IMR-90 (cell line): ENCODE measurements around the gene CORO7. TPM values are rescaled to one million over a fixed set of nuclear protein-coding genes. Genes with fewer than 3 reads are reported as not detected.
A peak's percentile ranks its signal among the peaks of the same experiment; 100 is the strongest.

ENCODE experiments used
- ATAC-seq: fragments of 200-7000 bp; cut with Tn5 transposase; 2 replicates; pipeline ENCODE4 v1.9.1; 2020; ENCODE audit warnings: low read depth, mild to moderate bottlenecking, moderate library complexity
- BruUV-seq: library from RNA; stranded (reverse); fragments of 400-500 nt; replicated peaks from 2 replicates; lab custom pipeline; 2021; lab: Mats Ljungman, UMichigan
- CTCF ChIA-PET: fragments of 300-600 bp; formaldehyde crosslinking; extraction: SDS; loops from one replicate; lab custom pipeline; 2021; ENCODE audit warnings: antibody characterized with exemption; lab: Yijun Ruan, JAX
- POLR2A ChIA-PET: fragments of 300-600 bp; sonication (Branson Sonifier 250); formaldehyde crosslinking; loops from one replicate; lab custom pipeline; 2022; ENCODE audit warnings: antibody characterized with exemption; ENCODE audit not compliant: unreplicated experiment; lab: Charles Lee
- DNase-seq: peaks from one replicate; pipeline ENCODE4 v3.0.0; 2013
- H2AFZ ChIP-seq: replicated peaks from 2 replicates; pipeline ENCODE3; 2013; ENCODE audit warnings: low read length, mild to moderate bottlenecking; ENCODE audit not compliant: poor library complexity
- H2AK5ac ChIP-seq: 2 replicates; pipeline ENCODE4 v1.6.1; 2013; ENCODE audit warnings: low read depth, low read length, inconsistent platforms
- H2AK9ac ChIP-seq: replicated peaks from 2 replicates; pipeline ENCODE3; 2013; ENCODE audit warnings: mild to moderate bottlenecking, low read depth, low read length, moderate library complexity; ENCODE audit not compliant: poor library complexity
- H2BK120ac ChIP-seq: 2 replicates; pipeline ENCODE4 v1.6.1; 2013; ENCODE audit warnings: low read depth, low read length, inconsistent platforms
- H2BK15ac ChIP-seq: 3 replicates; pipeline ENCODE4 v1.6.1; 2013; ENCODE audit warnings: low read depth, low read length, inconsistent platforms
- H2BK20ac ChIP-seq: 2 replicates; pipeline ENCODE4 v1.6.1; 2013; ENCODE audit warnings: low read depth, mild to moderate bottlenecking, inconsistent platforms, low read length, moderate library complexity
- H2BK5ac ChIP-seq: 2 replicates; pipeline ENCODE4 v1.6.1; 2013; ENCODE audit warnings: mild to moderate bottlenecking, low read depth, low read length, inconsistent platforms; ENCODE audit not compliant: poor library complexity, severe bottlenecking
- H3K14ac ChIP-seq: replicated peaks from 2 replicates; pipeline ENCODE4 v1.6.1; 2013; ENCODE audit warnings: low read depth, low read length, inconsistent platforms
- H3K18ac ChIP-seq: 2 replicates; pipeline ENCODE4 v1.6.1; 2013; ENCODE audit warnings: low read depth, low read length, control low read depth
- H3K23ac ChIP-seq: 2 replicates; pipeline ENCODE4 v1.6.1; 2013; ENCODE audit warnings: low read depth, low read length, inconsistent platforms
- H3K27ac ChIP-seq: 2 replicates; pipeline ENCODE4 v1.5.1; 2013; ENCODE audit warnings: mild to moderate bottlenecking, control low read depth, low read length; ENCODE audit not compliant: insufficient read depth
- H3K27me3 ChIP-seq: 2 replicates; pipeline ENCODE4 v1.6.1; 2013; ENCODE audit warnings: low read length; ENCODE audit not compliant: control insufficient read depth, insufficient read depth
- H3K36me3 ChIP-seq: 2 replicates; pipeline ENCODE4 v1.6.1; 2013; ENCODE audit warnings: low read length, mixed read lengths; ENCODE audit not compliant: control insufficient read depth, insufficient read depth
- H3K4ac ChIP-seq: 2 replicates; pipeline ENCODE4 v1.6.1; 2013; ENCODE audit warnings: low read depth, low read length, inconsistent platforms
- H3K4me1 ChIP-seq: 2 replicates; pipeline ENCODE4 v1.6.1; 2013; ENCODE audit warnings: low read length, mixed read lengths; ENCODE audit not compliant: control insufficient read depth, insufficient read depth
- H3K4me2 ChIP-seq: 2 replicates; pipeline ENCODE4 v1.6.1; 2013; ENCODE audit warnings: low read depth, mild to moderate bottlenecking, control low read depth, low read length, moderate library complexity
- H3K4me3 ChIP-seq: 2 replicates; pipeline ENCODE4 v1.5.1; 2013; ENCODE audit warnings: low read depth, mild to moderate bottlenecking, control low read depth, low read length, moderate library complexity; ENCODE audit not compliant: insufficient read depth
- H3K56ac ChIP-seq: 2 replicates; pipeline ENCODE4 v1.6.1; 2013; ENCODE audit warnings: low read length, inconsistent platforms; ENCODE audit not compliant: insufficient read depth; ENCODE audit errors: extremely low read depth
- H3K79me1 ChIP-seq, 2 experiments: 2 replicates each; pipeline ENCODE4 v1.6.1; 2013; ENCODE audit warnings: low read length in 2 of 2, inconsistent platforms in 1 of 2, low read depth in 1 of 2
- H3K9ac ChIP-seq: 2 replicates; pipeline ENCODE4 v1.6.1; 2013; ENCODE audit warnings: low read depth, low read length, control low read depth
- H3K9me1 ChIP-seq: 2 replicates; pipeline ENCODE4 v1.6.1; 2013; ENCODE audit warnings: low read length, inconsistent platforms; ENCODE audit not compliant: insufficient read depth
- H3K9me3 ChIP-seq: 2 replicates; pipeline ENCODE4 v1.6.1; 2013; ENCODE audit warnings: low read length; ENCODE audit not compliant: control insufficient read depth, insufficient read depth
- H4K20me1 ChIP-seq: 2 replicates; pipeline ENCODE4 v1.6.1; 2013; ENCODE audit warnings: low read length, inconsistent platforms; ENCODE audit not compliant: insufficient read depth
- H4K5ac ChIP-seq: 2 replicates; pipeline ENCODE4 v1.6.1; 2013; ENCODE audit warnings: mild to moderate bottlenecking, low read depth, low read length, control low read depth
- H4K8ac ChIP-seq, 2 experiments: 2 replicates each; pipeline ENCODE4 v1.6.1; 2013; ENCODE audit warnings: low read depth in 2 of 2, low read length in 2 of 2, control low read depth in 1 of 2, inconsistent platforms in 1 of 2
- H4K91ac ChIP-seq: 2 replicates; pipeline ENCODE4 v1.6.1; 2013; ENCODE audit warnings: low read depth, low read length, inconsistent platforms; ENCODE audit not compliant: insufficient read depth
- BHLHE40 ChIP-seq: fragments of 150-350 bp; IDR thresholded peaks from 2 replicates; pipeline ENCODE4 v1.6.1; 2016; ENCODE audit warnings: mild to moderate bottlenecking, low read depth, low read length
- MAZ ChIP-seq: IDR thresholded peaks from 2 replicates; pipeline ENCODE4 v1.6.1; 2012; ENCODE audit warnings: low read depth, mild to moderate bottlenecking, low read length, improper control_type of control experiment, moderate library complexity, borderline replicate concordance
- RFX5 ChIP-seq: IDR thresholded peaks from 2 replicates; pipeline ENCODE4 v1.8.0; 2012; ENCODE audit warnings: low read depth, mild to moderate bottlenecking, low read length, moderate library complexity
- WGBS, 2 experiments: methylation state at CpG; one replicate each; pipeline versions ENCODE4 v1.1.5 to v1.1.7; 2013; ENCODE audit warnings: missing lambda C conversion rate in 2 of 2; ENCODE audit not compliant: insufficient read length in 1 of 2; ENCODE audit errors: extremely low coverage in 2 of 2; 5-methylcytosine and 5-hydroxymethylcytosine counted together
- dilution Hi-C: fragments of 300-500 bp; cut with HindIII; formaldehyde crosslinking; loops from one replicate; pipeline ENCODE4 v1.14.3; 2018; ENCODE audit warnings: low sequenced_read_pairs; ENCODE audit not compliant: unreplicated experiment
- in situ Hi-C: fragments of 300-500 bp; cut with MboI; formaldehyde crosslinking; loops from 3 replicates; pipeline ENCODE4 v1.14.3; 2019; ENCODE audit warnings: low sequenced_read_pairs, inconsistent platforms, mixed read lengths
- intact Hi-C: fragments of 100-400 bp; cut with micrococcal nuclease; formaldehyde crosslinking; loops from 2 replicates; pipeline ENCODE4 v1.10.0; 2022
- polyA plus RNA-seq, 3 experiments: library from polyadenylated mRNA; depleted of rRNA; stranded (reverse); fragments of >200 nt; gene quantifications; 2 replicates each; pipeline ENCODE4 v1.2.3, GENCODE V29; 2012; ENCODE audit warnings: low replicate concordance in 1 of 3
- total RNA-seq: library from RNA; depleted of rRNA; stranded (reverse); fragments of >200 nt; gene quantifications from 2 replicates; pipeline ENCODE4 v1.2.3, GENCODE V29; 2012
- TF ChIP-seq, protein P1 (sequence below): fragments of 150-350 bp; IDR thresholded peaks from 2 replicates; pipeline ENCODE4 v1.6.1; 2017; ENCODE audit warnings: mild to moderate bottlenecking, antibody characterized with exemption, low read length, low read depth

CORO7 gene
- total and polyA plus RNA-seq, 2 of the 4 experiments (the other 2 are of a cell fraction): 6.3 to 26.7 TPM

- in situ Hi-C loops: no loop called here
- Histone ChIP-seq H4K91ac (no peak overlapping the region), H3K79me1 (peaks cover 25 to 89% of the 10 kb centered on the region in 2 experiments), H3K4ac (no peak overlapping the region), H2BK5ac (no peak overlapping the region), H3K14ac (no peak overlapping the region), H3K27ac (no peak overlapping the region), H3K4me3 (no peak overlapping the region), H3K9ac (no peak overlapping the region), H3K56ac (no peak overlapping the region), H3K9me1 (peaks cover 19% of the 10 kb centered on the region), H2BK15ac (no peak overlapping the region), H2BK20ac (no peak overlapping the region), H4K20me1 (peaks cover 81% of the 10 kb centered on the region), H2AK5ac (peak overlapping the region; percentile 60), H4K8ac (no peak overlapping the region), H2BK120ac (no peak overlapping the region), H3K4me2 (no peak overlapping the region), H2AK9ac (peak overlapping the region; percentile 16), H3K27me3 (no peaks in the 10 kb centered on the region), H3K36me3 (no peaks in the 10 kb centered on the region; the same call in 1 of the 2 replicates), H3K4me1 (peaks cover 32% of the 10 kb centered on the region), H3K18ac (no peak overlapping the region), H3K9me3 (no peaks in the 10 kb centered on the region), H4K5ac (no peak overlapping the region), H2AFZ (no peak overlapping the region), H3K23ac (peak overlapping the region; percentile 66)
- dilution Hi-C loops: no loop called here
- whole genome bisulfite sequencing, 2 experiments: 80% methylated on average over 1 of the region's 6 CpGs; no CpG with 5 or more reads in 1 of the 2 experiments
- TF ChIP-seq, protein P1, sequence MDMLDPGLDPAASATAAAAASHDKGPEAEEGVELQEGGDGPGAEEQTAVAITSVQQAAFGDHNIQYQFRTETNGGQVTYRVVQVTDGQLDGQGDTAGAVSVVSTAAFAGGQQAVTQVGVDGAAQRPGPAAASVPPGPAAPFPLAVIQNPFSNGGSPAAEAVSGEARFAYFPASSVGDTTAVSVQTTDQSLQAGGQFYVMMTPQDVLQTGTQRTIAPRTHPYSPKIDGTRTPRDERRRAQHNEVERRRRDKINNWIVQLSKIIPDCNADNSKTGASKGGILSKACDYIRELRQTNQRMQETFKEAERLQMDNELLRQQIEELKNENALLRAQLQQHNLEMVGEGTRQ: no peak
- no peak for TF ChIP-seq RFX5
- TF ChIP-seq MAZ: no peak
- no peak for TF ChIP-seq BHLHE40
- intact Hi-C loops: no loop called here
- DNase-seq (no peak), ATAC-seq (no peak)
- CTCF ChIA-PET: no interaction called here
- no TSS peak for BruUV-seq
- POLR2A ChIA-PET: no interaction called here
These were observed 91.1 kb downstream of the CORO7 start for GRCh38 chr16:4325253-4325758.
